Subcutaneous abdominal adipose tissue (tissue), 5 donors: ENCODE data around the gene MRPL36.

Experiments used
- H3K27ac ChIP-seq: one replicate; pipeline ENCODE4 v1.7.0; 2013; ENCODE audit warnings: low read depth, mild to moderate bottlenecking, inconsistent platforms, low read length, moderate library complexity
- H3K27me3 ChIP-seq, 5 donors: one replicate each; pipeline ENCODE4 v1.7.0; 2013; ENCODE audit warnings: low read length in 5 of 5, inconsistent platforms in 1 of 5; ENCODE audit not compliant: control insufficient read depth in 5 of 5, insufficient read depth in 4 of 5
- H3K36me3 ChIP-seq, 5 donors: one replicate each; pipeline ENCODE4 v1.7.0; 2013; ENCODE audit warnings: low read length in 5 of 5; ENCODE audit not compliant: control insufficient read depth in 5 of 5, insufficient read depth in 5 of 5
- H3K4me1 ChIP-seq, 5 donors: one replicate each; pipeline ENCODE4 v1.7.0; 2013; ENCODE audit warnings: low read length in 5 of 5, mild to moderate bottlenecking in 3 of 5, moderate library complexity in 1 of 5; ENCODE audit not compliant: control insufficient read depth in 5 of 5, insufficient read depth in 5 of 5
- H3K4me3 ChIP-seq, 5 donors: one replicate each; pipeline ENCODE4 v1.7.0; 2013; ENCODE audit warnings: low read length in 5 of 5, low read depth in 1 of 5
- H3K9ac ChIP-seq, 5 donors: one replicate each; pipeline ENCODE4 v1.7.0; 2013; ENCODE audit warnings: low read length in 5 of 5, mild to moderate bottlenecking in 4 of 5, moderate library complexity in 3 of 5
- H3K9me3 ChIP-seq, 5 donors: one replicate each; pipeline ENCODE4 v1.7.0; 2013; ENCODE audit warnings: low read length in 5 of 5; ENCODE audit not compliant: control insufficient read depth in 5 of 5
- donor health status: healthy.
- donor health status: healthy.
- donor health status: healthy.
- donor health status: healthy.
- donor health status: healthy.

MRPL36 gene

GRCh38 chr5:1840071-1840547 is 40.5 kb upstream of the MRPL36 start:
- no peaks in the 10 kb centered on the region for H3K4me1 ChIP-seq
- no peaks in the 10 kb centered on the region for H3K9me3 ChIP-seq
- H3K27ac ChIP-seq, result no peak overlapping the region
- no peaks in the 10 kb centered on the region for H3K36me3 ChIP-seq
- peaks cover 9 to 26% (median 18%) of the 10 kb centered on the region in 5 donors for H3K27me3 ChIP-seq
- H3K4me3 ChIP-seq, result no peak overlapping the region
- no peak overlapping the region for H3K9ac ChIP-seq

GRCh38 chr5:1838013-1838412 is 38.4 kb upstream of the MRPL36 start:
- Histone ChIP-seq H3K27me3 (peaks cover 14 to 36% (median 24%) of the 10 kb centered on the region in 5 donors), H3K9me3 (no peaks in the 10 kb centered on the region), H3K36me3 (no peaks in the 10 kb centered on the region), H3K4me3 (no peak overlapping the region), H3K4me1 (no peaks in the 10 kb centered on the region), H3K9ac (no peak overlapping the region), H3K27ac (no peak overlapping the region)

GRCh38 chr5:1836891-1837880 is 37.5 kb upstream of the MRPL36 start:
- Histone ChIP-seq H3K27ac (no peak overlapping the region), H3K4me1 (no peaks in the 10 kb centered on the region), H3K36me3 (no peaks in the 10 kb centered on the region), H3K9me3 (no peaks in the 10 kb centered on the region), H3K4me3 (no peak overlapping the region), H3K27me3 (peaks cover 18 to 43% (median 31%) of the 10 kb centered on the region in 5 donors), H3K9ac (no peak overlapping the region)

- Histone ChIP-seq H3K27me3 (peaks cover 22 to 47% (median 35%) of the 10 kb centered on the region in 5 donors), H3K27ac (no peak overlapping the region), H3K4me1 (no peaks in the 10 kb centered on the region), H3K4me3 (no peak overlapping the region), H3K36me3 (no peaks in the 10 kb centered on the region), H3K9me3 (no peaks in the 10 kb centered on the region), H3K9ac (no peak overlapping the region)
Measured at GRCh38 chr5:1836176-1836890, 36.7 kb upstream of the MRPL36 start.

GRCh38 chr5:1835431-1835830 is 35.8 kb upstream of the MRPL36 start:
- H3K4me3 ChIP-seq, result no peak overlapping the region
- no peaks in the 10 kb centered on the region for H3K36me3 ChIP-seq
- no peak overlapping the region for H3K9ac ChIP-seq
- H3K4me1 ChIP-seq, result no peaks in the 10 kb centered on the region
- no peak overlapping the region for H3K27ac ChIP-seq
- peaks cover 17 to 42% (median 29%) of the 10 kb centered on the region in 5 donors for H3K27me3 ChIP-seq
- H3K9me3 ChIP-seq, result no peaks in the 10 kb centered on the region

- H3K4me3 ChIP-seq, result no peak overlapping the region
- no peak overlapping the region for H3K27ac ChIP-seq
- H3K9me3 ChIP-seq, result no peaks in the 10 kb centered on the region
- no peaks in the 10 kb centered on the region for H3K4me1 ChIP-seq
- H3K27me3 ChIP-seq, result peaks cover 13 to 41% (median 27%) of the 10 kb centered on the region in 5 donors
- H3K9ac ChIP-seq, result no peak overlapping the region
- H3K36me3 ChIP-seq, result peaks cover 0 to 5% (median 0%) of the 10 kb centered on the region in 5 donors
Measured at GRCh38 chr5:1834721-1835429, 35.2 kb upstream of the MRPL36 start.

GRCh38 chr5:1834022-1834551 is 34.5 kb upstream of the MRPL36 start:
- Histone ChIP-seq H3K36me3 (peaks cover 0 to 6% (median 0%) of the 10 kb centered on the region in 5 donors), H3K27ac (no peak overlapping the region), H3K9ac (no peak overlapping the region), H3K4me1 (no peaks in the 10 kb centered on the region), H3K4me3 (no peak overlapping the region), H3K27me3 (peaks cover 13 to 39% (median 26%) of the 10 kb centered on the region in 5 donors), H3K9me3 (no peaks in the 10 kb centered on the region)

- H3K9me3 ChIP-seq, result no peaks in the 10 kb centered on the region
- H3K27me3 ChIP-seq, result peaks cover 13 to 39% (median 25%) of the 10 kb centered on the region in 5 donors
- H3K4me1 ChIP-seq, result no peaks in the 10 kb centered on the region
- no peak overlapping the region for H3K27ac ChIP-seq
- no peak overlapping the region for H3K9ac ChIP-seq
- H3K36me3 ChIP-seq, result peaks cover 0 to 6% (median 0%) of the 10 kb centered on the region in 5 donors
- H3K4me3 ChIP-seq, result no peak overlapping the region
Measured at GRCh38 chr5:1833264-1834021, 33.8 kb upstream of the MRPL36 start.
